Peyer's patch (tissue), 4 donors: ENCODE measurements around the gene RSPH3.
A peak's percentile ranks its signal among the peaks of the same experiment; 100 is the strongest.

Experiments
- POLR2A ChIP-seq, 2 donors: fragments of 450-650 bp; IDR thresholded peaks; one replicate each; pipeline ENCODE4 v1.5.1; 2017; ENCODE audit warnings: antibody characterized with exemption in 2 of 2, mild to moderate bottlenecking in 2 of 2, moderate library complexity in 2 of 2
- TF ChIP-seq, protein P1 (sequence below), 6 experiments: fragments of 450-650 bp in 4 of 6; fragments of 200-600 bp in 2 of 6; sonication (generic) in 1 of 6; IDR thresholded peaks; one replicate each; pipeline ENCODE4 v1.5.1; 2017 to 2019; ENCODE audit warnings: antibody characterized with exemption in 6 of 6, mild to moderate bottlenecking in 3 of 6, moderate library complexity in 1 of 6

DNA sequence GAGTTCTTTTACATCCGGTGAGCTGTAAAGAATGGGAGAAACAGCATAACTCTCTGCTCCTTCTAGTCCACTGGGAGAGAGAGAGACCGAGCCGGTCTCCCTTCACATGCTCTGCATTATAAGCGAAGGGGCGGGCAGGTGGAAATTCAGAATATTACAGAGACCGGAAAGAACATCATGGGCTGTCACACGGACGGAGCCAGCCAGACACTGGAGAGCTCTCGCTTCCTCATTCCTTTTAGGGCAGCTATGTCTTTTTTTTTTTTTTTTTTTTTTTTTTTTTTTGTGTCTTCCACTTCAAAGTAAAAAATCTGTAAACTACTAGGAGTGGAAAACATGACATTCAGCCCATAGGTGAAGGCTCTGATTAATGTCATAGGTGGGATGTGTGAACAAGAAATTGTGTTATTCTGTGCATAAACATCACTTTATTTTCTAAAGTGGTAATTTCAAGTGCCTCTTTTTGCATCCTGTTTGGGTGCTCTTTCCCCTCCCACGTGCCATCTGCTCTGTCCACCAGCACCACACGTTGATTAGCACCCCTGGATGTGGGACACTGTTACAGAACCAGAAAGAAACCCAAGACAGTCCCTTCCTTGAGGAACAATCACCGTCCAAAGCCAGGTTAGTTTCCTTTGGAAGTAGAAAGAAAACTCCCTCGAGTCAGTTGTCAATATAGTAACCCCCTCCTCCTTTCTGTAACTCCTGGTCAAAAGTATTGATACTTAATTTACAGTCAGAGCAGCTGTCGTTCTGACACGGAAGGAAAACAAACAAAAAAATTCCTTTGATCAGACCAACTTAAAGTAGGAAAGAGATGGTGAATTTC, 45.1 kb upstream of the RSPH3 start, which contains the start of gene TAGAP:
- TF ChIP-seq, protein P1, sequence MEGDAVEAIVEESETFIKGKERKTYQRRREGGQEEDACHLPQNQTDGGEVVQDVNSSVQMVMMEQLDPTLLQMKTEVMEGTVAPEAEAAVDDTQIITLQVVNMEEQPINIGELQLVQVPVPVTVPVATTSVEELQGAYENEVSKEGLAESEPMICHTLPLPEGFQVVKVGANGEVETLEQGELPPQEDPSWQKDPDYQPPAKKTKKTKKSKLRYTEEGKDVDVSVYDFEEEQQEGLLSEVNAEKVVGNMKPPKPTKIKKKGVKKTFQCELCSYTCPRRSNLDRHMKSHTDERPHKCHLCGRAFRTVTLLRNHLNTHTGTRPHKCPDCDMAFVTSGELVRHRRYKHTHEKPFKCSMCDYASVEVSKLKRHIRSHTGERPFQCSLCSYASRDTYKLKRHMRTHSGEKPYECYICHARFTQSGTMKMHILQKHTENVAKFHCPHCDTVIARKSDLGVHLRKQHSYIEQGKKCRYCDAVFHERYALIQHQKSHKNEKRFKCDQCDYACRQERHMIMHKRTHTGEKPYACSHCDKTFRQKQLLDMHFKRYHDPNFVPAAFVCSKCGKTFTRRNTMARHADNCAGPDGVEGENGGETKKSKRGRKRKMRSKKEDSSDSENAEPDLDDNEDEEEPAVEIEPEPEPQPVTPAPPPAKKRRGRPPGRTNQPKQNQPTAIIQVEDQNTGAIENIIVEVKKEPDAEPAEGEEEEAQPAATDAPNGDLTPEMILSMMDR (IDR thresholded peaks at IDR 0.05) = no peak
- TF ChIP-seq POLR2A (IDR thresholded peaks at IDR 0.05) = peak; percentile 71 to 75
